ENCODE results near the gene DCP2.

DNA sequence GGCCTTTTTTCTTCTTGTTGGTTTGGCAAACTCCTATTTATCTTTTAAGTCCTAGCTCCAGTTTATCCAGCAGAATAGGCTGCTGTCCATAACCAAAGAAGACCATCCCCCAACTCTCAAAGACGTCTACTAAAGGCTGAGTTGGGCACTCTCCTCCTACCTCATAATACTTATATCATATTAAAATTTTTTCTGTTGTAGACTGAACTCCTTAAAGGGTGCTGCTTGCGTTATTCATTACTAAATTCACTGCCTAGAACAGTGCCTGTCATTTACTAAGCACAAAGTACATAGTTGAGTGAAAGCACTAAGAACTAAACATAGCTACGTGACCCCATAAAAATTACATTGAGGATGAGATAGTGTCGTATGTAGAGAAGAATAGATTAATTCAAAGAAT is 21.7 kb downstream of the DCP2 start:
- TF ChIP-seq, protein P1, sequence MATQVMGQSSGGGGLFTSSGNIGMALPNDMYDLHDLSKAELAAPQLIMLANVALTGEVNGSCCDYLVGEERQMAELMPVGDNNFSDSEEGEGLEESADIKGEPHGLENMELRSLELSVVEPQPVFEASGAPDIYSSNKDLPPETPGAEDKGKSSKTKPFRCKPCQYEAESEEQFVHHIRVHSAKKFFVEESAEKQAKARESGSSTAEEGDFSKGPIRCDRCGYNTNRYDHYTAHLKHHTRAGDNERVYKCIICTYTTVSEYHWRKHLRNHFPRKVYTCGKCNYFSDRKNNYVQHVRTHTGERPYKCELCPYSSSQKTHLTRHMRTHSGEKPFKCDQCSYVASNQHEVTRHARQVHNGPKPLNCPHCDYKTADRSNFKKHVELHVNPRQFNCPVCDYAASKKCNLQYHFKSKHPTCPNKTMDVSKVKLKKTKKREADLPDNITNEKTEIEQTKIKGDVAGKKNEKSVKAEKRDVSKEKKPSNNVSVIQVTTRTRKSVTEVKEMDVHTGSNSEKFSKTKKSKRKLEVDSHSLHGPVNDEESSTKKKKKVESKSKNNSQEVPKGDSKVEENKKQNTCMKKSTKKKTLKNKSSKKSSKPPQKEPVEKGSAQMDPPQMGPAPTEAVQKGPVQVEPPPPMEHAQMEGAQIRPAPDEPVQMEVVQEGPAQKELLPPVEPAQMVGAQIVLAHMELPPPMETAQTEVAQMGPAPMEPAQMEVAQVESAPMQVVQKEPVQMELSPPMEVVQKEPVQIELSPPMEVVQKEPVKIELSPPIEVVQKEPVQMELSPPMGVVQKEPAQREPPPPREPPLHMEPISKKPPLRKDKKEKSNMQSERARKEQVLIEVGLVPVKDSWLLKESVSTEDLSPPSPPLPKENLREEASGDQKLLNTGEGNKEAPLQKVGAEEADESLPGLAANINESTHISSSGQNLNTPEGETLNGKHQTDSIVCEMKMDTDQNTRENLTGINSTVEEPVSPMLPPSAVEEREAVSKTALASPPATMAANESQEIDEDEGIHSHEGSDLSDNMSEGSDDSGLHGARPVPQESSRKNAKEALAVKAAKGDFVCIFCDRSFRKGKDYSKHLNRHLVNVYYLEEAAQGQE (IDR thresholded peaks at IDR 0.05; ENCODE audit: low read depth, low read length): no peak
- no peak for TF ChIP-seq CHD2 (IDR thresholded peaks at IDR 0.05; ENCODE audit: borderline replicate concordance, low read depth, low read length)
- no peak for TF ChIP-seq EP300 (IDR thresholded peaks at IDR 0.05; ENCODE audit: borderline replicate concordance in 1 of 2, control insufficient read depth in 1 of 2, low read depth in 2 of 2, low read length in 2 of 2)
- no peak for TF ChIP-seq KLF5 (IDR thresholded peaks at IDR 0.05; ENCODE audit: partially characterized antibody)
- TF ChIP-seq, protein P2, sequence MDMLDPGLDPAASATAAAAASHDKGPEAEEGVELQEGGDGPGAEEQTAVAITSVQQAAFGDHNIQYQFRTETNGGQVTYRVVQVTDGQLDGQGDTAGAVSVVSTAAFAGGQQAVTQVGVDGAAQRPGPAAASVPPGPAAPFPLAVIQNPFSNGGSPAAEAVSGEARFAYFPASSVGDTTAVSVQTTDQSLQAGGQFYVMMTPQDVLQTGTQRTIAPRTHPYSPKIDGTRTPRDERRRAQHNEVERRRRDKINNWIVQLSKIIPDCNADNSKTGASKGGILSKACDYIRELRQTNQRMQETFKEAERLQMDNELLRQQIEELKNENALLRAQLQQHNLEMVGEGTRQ (IDR thresholded peaks at IDR 0.05; ENCODE audit: borderline replicate concordance, low read depth, low read length): no peak
- TF ChIP-seq MXI1 (IDR thresholded peaks at IDR 0.05; ENCODE audit: low read depth, low read length): no peak
- no peak for TF ChIP-seq ZSCAN29 (IDR thresholded peaks at IDR 0.05)
